HG02885 (cell line): ENCODE results near the gene TNIP3.
A peak's percentile ranks its signal among the peaks of the same experiment; 100 is the strongest.
"Not testable (repeated sequence)": the region's sequence is repeated elsewhere in the genome, so short reads cannot be mapped to it uniquely, and the experiment has no call there.

Experiments
- ATAC-seq: cut with Tn5 transposase; IDR thresholded peaks from one replicate; pipeline ENCODE4 v1.9.1; 2021; ENCODE audit warnings: mild to moderate bottlenecking; ENCODE audit not compliant: unreplicated experiment, poor library complexity

Gene TNIP3, protein sequence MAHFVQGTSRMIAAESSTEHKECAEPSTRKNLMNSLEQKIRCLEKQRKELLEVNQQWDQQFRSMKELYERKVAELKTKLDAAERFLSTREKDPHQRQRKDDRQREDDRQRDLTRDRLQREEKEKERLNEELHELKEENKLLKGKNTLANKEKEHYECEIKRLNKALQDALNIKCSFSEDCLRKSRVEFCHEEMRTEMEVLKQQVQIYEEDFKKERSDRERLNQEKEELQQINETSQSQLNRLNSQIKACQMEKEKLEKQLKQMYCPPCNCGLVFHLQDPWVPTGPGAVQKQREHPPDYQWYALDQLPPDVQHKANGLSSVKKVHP

DNA sequence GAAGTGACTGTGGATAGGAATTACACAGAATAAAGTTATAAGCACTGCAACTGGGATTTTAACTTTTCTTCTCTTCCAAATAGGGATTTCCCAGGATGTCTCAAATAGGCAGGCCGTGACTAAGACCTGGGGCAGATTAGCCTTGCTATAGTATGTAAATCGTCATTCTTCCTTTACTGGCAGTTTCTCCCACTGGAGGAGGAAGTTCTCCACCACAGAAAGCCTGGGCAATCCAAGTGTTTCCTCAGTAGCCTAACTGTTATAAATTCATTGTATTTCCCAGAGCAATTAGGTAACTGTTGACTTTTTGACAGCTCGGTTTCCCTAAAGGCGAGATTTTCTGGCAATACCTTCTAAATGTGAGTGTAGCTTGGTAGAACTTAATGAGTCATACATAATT, at the start of gene TNIP3:
TNIP3 (minus strand) TSS at position 31 of the 400 bp plus-strand sequence. CDS start 196 bp downstream, outside the sequence.
- ATAC-seq: no peak

DNA sequence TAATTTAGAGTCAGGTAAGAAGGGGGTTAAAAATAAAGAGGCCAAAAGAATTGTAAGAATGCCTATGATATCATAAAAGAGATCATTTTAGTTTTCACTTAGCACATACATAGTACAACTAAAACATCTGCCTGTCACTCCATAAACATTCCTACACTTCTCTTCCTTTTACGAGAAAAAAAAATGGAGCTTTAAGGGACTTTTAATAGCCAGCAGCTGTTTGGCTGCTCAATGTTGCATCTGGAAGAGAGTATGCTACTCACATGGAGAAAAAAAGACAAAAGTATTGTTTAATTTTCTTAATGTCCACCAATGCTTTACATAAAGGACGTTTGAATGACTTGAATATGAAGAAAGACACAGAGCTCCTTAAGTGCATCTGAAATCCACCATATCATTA, 48.7 kb upstream of the TNIP3 start:
- ATAC-seq: no peak

DNA sequence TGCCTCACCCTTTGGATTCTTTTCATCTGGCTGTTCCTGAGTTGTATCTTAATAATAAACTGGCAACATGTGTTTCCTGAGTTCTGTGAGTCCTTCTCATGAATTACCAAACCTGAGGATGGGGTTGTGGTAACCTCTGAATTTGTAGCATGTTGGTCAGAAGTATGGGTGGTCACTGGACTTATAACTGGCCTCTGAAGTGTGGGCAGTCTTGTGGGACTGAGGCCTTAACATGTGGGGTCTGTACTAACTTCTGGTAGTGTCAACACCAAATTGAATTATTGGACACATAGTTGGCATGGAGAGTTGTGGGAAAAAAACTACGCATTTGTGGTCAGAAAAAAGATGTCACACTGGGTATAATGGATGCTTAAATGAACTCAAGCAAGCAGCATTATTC, 45.0 kb upstream of the TNIP3 start:
- no peak for ATAC-seq

DNA sequence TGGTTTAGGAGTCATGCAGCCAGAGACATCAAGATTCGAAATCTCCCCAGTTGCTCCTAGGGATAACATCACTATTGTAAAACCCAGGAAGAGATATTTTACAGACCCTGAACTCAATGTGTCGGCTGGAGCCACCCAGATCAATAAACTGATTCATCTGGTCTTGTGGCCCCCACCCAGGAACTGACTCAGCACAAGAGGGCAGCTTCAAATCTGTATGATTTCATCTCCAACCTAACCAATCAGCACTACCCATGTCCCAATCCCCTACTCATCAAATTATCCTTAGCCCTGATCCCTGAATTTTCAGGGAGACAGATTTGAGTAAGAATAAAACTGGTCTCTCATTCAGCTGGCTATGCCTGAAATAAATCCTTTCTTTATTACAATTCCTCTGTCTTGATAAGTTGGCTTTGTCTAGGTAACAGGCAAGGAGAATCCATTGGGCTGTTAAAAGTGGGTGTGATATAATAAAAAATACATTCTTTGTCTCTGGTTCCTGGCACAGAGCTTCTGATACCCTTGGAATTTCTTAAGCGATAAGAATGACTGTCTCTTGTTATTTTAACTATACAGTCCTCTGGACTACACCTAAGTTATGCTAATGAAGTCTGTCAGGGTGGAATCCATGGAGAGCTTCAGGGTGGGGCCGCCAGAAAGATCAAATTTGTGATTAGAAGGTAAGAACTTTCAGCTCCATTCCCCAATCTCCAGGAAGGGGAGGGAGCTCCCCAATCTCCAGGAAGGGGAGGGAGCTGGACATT, 44.3 kb upstream of the TNIP3 start:
- ATAC-seq: no peak

DNA sequence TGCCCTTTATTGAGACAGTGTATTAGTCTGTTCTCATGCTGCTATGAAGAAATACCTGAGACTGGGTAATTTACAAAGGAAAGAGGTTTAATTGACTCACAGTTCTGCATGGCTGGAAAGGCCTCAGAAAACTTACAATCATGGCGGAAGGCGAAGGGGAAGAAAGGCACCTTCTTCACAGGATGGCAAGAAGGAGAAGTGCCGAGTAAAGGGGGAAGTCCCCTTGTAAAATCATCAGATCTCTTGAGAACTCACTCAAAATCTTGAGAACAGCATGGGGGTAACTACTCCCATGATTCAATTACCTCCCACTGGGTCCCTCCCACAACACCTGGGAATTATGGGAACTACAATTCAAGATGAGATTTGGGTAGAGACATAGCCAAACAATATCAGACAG, 41.7 kb upstream of the TNIP3 start:
- not testable (repeated sequence) for ATAC-seq

DNA sequence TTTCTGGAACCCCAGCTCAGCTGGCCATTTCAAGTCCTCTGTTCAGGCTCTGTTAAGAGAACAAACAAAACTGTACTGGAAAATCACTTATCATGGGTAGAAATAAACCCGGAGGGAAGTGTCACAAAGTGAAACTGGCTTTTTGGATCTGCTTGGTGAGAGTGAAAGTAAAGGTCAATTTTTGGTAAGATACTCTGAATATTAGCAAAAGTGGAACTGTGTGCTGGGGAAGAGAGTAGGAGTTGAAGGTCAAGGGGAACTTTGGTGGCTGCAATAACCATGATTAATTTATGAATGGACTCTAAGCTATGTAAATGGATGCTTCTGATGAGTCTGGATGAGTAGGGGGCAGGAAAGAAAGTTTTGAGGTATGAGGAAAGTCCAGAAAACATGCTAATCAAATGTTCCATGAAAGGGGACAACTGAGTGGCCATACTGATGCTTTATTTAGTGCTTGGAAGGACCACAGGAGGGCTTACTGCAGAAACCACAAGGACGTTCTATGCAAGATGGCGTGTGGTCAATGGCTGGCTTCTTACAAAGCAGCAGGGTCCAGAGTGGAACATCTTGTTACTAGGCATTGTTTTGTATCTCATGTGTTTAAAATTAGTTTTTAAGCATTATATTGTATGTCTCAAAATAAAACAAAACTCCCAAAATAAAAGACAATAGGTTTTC, 36.8 kb upstream of the TNIP3 start:
- ATAC-seq: peak; percentile 83

DNA sequence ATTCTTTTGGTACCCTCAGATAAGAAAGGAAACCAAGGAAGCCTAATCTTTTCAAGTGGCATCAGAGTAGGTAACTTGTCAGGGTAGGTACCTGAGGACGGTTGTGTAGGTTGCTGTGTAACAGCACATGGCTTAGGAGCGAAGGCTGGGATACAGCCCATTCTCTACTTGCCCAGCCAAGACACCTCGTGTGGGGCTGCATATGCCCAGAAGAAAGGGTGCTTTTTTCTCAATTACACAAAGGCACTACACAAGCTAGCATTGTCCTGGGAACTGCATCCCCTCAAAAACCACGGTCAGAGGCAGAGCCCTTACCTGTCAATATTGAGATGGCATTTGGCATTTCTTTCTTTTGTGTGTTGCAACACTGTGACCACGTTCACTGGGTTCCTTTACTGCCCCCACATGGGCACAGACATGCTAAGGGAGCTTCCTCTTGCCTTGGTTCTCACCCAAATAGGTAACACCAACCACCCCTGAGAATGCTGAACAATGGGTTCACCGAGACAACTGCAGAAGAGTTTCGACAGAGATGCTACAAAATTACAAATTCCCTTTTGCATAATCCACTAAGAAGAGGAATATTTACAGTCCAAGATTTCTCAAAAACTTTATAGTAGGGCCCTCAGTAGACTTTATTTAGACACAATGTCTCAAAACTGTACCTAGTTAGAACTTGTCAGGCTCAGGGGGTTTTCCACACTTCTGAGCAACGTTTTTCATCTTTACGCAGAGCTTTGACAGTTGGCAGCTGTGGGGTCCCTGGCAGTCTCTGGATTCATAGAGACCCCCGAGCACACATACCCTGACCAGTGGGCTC, 35.8 kb upstream of the TNIP3 start:
- ATAC-seq: peak; percentile 76

DNA sequence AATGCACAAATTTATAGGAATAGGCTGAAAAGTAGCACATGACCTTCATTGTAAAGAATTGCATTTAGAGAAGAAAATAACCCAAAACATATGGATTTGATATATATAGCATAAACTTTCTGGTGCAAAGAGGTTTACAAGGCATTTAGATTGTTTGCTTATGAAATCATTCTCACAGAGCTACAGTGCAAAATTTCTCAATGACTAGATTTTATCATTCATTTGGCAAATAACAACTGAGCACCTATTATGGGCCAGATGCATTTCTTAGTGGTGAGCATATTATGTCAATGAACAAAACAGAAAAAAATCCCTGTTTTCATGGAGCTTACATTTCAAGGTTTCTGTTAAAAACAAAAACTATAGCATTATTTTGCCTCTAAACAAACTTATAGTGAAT, 34.1 kb upstream of the TNIP3 start:
- no peak for ATAC-seq

DNA sequence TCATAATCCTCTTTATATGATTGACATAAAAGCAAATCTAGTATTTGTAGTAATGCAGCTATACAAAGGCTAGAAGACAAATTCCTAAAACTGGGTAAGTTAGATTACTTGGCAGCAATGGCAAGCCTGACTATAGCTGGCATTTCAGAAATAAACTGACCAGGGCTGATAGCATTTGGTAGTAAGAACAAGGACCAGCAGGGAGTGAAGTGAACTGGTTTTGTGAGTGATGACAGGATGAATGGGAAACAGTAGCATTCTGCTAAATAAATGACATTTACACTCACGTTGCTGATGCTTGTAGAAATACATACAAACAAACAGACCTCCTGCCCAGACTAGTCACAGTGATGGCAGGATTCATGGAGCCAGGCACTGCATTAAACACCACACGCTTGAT, 31.5 kb upstream of the TNIP3 start:
- no peak for ATAC-seq

DNA sequence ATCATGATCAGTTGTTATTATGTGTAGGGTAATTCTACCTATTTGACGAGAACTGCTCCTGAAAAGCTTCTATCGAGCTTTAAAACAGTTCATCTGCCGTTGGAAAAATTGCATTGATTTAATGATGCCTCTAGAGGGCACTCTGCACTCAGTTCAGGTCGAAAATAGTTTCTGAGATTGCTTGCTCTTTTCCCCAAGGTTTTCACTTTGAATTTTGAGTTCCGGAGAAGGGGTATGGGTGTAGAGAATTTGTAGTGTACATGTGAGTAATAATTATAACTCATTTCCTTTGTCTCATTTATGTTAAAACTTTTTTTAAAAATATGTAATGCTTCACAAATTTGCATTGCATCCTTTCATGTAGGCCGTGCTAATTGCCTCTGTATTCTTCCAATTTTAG, 28.4 kb upstream of the TNIP3 start:
- peak; percentile 38 for ATAC-seq

DNA sequence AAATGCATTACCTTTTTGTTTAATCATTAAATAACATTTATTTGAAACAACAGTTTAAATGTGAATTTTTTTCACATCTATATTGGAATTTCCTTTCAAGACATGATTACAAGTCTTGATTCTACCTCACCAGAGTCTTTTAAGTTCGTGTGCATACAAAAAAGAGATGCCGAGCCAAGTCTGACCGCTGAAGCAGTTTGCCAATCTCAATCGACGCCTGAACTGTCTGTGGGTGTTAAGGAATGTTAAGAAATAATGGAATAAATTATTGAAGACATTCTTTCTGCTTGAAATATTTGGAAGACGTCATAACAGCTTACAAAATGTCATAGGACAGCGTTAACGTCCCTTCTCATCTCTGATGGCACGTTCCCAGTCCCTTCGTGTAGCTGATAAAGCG, 27.9 kb upstream of the TNIP3 start:
- no peak for ATAC-seq

DNA sequence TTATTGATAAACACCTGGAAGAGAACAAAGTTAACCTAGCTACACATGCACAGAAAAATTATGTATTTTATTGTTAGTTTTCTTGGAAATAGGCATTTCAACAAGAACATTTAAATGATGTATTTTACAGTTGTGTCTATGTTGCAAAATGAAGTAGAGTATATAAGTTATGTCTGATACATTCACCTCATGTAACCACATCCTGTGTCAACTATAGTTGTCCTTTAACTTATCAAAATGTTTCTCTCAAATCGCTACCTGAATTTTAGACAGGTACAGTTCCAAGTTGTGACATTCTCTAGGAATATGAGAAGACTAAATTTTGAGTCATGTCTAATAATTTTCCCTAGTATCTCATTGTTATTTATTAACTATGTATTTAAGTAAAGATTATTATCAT, 27.2 kb upstream of the TNIP3 start:
- no peak for ATAC-seq

DNA sequence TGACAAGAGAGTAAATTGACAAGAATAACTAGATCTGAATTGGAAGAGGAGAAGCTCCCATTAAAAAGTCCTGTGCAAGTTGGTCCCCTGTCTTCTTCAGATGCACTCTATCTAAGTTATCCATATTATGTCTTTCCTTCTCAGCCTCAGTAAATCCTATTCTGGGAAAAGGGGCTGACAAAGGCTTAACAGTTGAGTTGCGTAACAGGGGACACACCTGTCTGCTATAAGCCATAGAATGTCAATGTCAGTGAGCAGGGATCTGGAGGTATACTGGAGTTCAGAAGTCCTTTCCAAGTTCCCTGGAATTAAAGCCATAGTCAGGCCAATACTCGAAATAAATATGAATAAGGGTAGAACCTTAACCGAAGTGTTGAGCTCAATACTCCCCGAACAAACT, 26.3 kb upstream of the TNIP3 start:
- ATAC-seq: no peak

DNA sequence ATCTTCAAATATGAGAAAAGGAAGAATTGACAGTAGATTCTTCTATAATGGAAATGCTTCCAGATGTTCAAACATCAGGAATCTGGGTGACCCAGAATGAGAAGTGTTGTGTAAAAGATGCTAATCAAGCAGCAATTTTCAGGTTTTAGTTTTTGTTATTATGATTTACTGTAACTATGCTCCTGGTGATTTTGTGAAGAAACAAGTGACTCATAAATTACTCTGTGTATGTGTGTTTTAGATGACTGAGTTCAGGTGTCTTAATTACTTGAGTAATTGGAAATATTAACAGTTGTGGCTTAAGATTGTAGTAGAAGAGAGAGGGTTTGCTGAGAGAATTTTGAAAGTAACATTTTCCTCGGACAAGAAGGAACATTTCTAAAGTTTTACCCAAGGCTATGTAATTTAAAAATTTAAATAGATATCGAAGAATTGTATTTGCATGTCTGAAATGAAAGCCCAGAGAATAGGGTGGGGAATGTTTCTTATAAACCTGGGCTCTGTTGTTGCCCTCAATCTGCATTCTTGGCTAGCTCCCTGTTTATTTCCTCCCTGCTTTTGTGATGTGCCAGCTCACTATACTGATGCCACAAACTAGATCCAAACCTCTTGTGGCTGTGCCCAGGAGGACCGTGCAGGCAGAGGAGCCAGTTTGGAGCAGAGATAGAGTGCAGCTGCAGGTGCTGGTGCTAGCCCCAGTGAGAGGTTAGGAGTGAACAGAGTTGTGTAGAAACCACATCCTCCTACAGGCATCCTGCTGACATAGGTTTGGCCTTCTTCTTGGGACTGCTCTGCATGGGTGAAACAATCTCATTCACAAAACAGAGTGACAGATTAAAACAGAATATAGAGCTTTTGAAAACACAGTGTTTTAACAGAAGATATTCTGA, 25.4 kb upstream of the TNIP3 start:
- peak; percentile 95 for ATAC-seq

DNA sequence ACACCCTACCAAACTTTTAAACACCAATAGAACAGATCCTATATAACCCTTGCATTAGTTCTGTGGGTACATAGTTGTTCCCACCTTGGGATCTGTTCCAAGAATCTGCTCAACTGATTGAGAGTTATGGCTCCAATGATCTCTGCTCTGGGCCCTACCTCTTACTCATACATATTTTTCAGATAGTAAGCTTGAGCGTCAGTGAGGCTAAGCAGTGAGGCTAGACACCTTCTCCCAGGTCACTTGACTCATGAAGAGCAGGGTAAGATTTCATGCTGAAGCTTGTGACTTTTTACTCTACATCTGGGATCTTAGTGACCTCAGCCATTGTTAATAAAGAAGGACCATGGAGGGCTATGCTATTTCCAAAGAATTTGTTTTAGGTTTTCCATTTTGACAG, 23.1 kb upstream of the TNIP3 start:
- ATAC-seq: no peak

DNA sequence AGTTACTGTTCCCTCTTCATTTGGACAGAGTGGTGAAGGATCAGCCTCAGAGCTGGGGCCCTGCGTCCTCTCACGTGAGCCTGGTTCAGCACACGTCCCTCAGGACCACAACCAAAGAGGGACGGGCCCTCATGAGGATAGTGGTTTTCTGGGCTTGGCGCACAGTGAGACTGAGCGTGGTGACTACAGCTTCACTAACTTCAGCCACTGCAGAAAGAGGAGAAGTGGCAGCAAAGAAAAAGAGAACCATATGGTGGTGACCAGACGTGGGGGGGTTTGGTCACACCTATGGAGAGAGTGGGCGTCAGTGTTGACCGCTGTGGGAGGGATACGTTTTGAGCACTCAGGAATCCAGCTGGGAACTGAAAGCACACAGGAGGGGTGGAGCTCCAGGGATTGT, 21.8 kb upstream of the TNIP3 start:
- ATAC-seq: peak; percentile 40

DNA sequence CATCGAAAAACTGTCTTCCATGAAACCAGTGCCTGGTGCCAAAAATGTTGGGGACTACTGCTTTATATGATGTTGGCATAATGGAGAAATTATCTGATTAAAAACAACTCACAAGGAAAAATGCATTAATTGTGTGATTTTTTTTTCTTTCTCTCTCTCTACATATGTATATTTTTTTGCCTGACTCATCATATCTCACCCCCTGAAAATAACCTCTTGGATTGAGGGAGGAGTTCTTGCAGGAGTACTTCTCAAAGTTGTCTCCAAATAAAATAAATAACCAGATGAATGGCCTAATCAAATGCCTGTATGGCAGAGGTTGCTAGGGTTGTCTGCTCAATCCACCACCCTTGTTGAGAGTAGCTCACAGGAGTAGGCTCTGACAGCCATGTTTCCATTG, 19.9 kb upstream of the TNIP3 start:
- no peak for ATAC-seq

DNA sequence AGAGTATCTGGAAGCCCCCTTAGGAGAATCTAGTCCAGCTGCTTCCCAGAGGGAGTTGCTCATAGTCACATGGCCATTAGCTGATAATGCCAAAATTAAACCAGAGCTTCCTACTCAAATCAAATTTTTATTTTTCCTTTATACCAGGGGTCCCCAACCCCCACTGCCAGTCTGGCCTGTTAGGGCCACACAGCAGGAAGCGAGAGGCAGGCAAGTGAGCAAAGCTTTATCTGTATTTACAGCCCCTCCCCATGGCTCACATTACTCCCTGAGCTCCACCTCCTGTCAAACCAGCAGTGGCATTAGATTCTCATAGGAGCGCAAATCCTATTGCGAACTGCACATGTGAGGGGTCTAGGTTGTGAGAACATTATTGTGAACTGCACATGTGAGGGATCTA, 19.2 kb upstream of the TNIP3 start:
- ATAC-seq: no peak

DNA sequence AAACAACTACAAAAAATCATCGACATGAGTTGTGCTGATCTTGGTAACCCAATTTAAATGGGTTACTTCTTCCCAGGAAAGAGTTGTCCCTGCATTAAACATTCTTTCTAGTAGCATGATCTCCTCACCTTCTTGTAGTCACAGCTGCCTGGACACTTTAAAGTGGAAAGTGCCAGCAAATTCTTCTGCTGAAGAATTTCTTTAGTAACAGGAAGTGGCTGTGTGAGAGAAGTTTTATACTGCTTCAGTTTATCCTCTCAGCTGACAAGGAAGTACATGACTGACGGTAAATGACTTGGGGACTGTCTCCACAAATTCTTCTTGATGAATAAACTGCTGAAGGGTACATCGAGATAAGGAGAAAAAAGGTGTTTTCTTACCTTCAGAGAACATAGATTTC, 18.2 kb upstream of the TNIP3 start:
- ATAC-seq: no peak

DNA sequence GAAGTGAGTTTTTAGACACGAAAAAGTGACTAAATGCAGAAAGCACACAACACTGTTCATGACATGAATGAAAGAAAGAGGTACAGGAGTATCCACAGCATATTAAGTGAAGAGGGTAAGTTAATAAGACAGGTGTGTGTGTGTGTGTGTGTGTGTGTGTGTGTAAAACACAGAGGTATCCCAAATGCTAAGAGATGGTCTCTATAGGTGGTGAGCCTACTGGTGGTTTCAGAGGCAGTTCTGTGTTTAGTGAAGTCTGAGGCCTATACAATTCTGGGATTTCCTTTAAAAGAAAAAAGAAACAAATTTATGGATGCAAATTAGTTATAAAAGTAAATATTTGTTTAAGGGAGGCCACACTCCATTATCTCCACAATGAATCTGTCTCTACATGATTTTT, 17.4 kb upstream of the TNIP3 start:
- ATAC-seq: no peak
